Hippocampal formation (tissue), 2 donors: ENCODE results near the gene CEMP1.

ENCODE experiments used
- DNase-seq, 2 donors: peaks; one replicate each; lab custom pipeline; 2025; lab: John Stamatoyannopoulos, UW

CEMP1 gene

GRCh38 chr16:2501946-2502895 lies 29.0 kb downstream of the CEMP1 start:
- DNase-seq, result no peak

- DNase-seq, result peak; percentile 83 to 92
Observed at GRCh38 chr16:2500918-2501750, 30.1 kb downstream of the CEMP1 start.

GRCh38 chr16:2500430-2500917 lies 30.7 kb downstream of the CEMP1 start:
- no peak for DNase-seq

- no peak for DNase-seq
Observed at GRCh38 chr16:2499890-2500429, 31.2 kb downstream of the CEMP1 start.

GRCh38 chr16:2499454-2499853 lies 31.8 kb downstream of the CEMP1 start:
- DNase-seq, result no peak

- DNase-seq, result no peak
Observed at GRCh38 chr16:2498531-2499253, 32.5 kb downstream of the CEMP1 start.

- no peak for DNase-seq
Observed at GRCh38 chr16:2497695-2498484, 33.3 kb downstream of the CEMP1 start.

GRCh38 chr16:2497116-2497630 lies 34.0 kb downstream of the CEMP1 start:
- no peak for DNase-seq

GRCh38 chr16:2496223-2497115 lies 34.7 kb downstream of the CEMP1 start:
- no peak for DNase-seq

GRCh38 chr16:2495041-2495440 lies 36.2 kb downstream of the CEMP1 start:
- DNase-seq, result no peak

GRCh38 chr16:2494616-2495015 lies 36.6 kb downstream of the CEMP1 start:
- no peak for DNase-seq

GRCh38 chr16:2493605-2494004 lies 37.6 kb downstream of the CEMP1 start:
- no peak for DNase-seq

- DNase-seq, result no peak
Observed at GRCh38 chr16:2492292-2492691, 38.9 kb downstream of the CEMP1 start.

GRCh38 chr16:2490190-2491105 lies 40.8 kb downstream of the CEMP1 start:
- DNase-seq, result no peak

- DNase-seq, result no peak
Observed at GRCh38 chr16:2489581-2489980, 41.6 kb downstream of the CEMP1 start.

- DNase-seq, result no peak
Observed at GRCh38 chr16:2487903-2488531, 43.2 kb downstream of the CEMP1 start.

GRCh38 chr16:2487517-2487842 lies 43.7 kb downstream of the CEMP1 start:
- no peak for DNase-seq
